SH-SY5Y (cell line): Measurements from ENCODE around the gene TMSB4X.

Source experiments
- GATA2 ChIP-seq: IDR thresholded peaks from 2 replicates; pipeline ENCODE4 v1.6.1; 2011; ENCODE audit warnings: mild to moderate bottlenecking, low read depth, low read length
- GATA3 ChIP-seq: IDR thresholded peaks from 2 replicates; pipeline ENCODE4 v1.6.1; 2011; ENCODE audit warnings: low read depth, mild to moderate bottlenecking, low read length, moderate library complexity

The TMSB4X gene

GRCh38 chrX:13014111-13015096, 39.5 kb downstream of the TMSB4X start:
- no peak for TF ChIP-seq GATA3
- TF ChIP-seq GATA2 = no peak

- TF ChIP-seq GATA2 (no peak), GATA3 (no peak)
Observed at GRCh38 chrX:13015536-13016236, 40.8 kb downstream of the TMSB4X start.

- no peak for TF ChIP-seq GATA3
Observed at GRCh38 chrX:13022926-13023325, 48.0 kb downstream of the TMSB4X start.

- no peak for TF ChIP-seq GATA3
- TF ChIP-seq GATA2 = no peak
Observed at GRCh38 chrX:13023567-13023966, 48.7 kb downstream of the TMSB4X start.

DNA sequence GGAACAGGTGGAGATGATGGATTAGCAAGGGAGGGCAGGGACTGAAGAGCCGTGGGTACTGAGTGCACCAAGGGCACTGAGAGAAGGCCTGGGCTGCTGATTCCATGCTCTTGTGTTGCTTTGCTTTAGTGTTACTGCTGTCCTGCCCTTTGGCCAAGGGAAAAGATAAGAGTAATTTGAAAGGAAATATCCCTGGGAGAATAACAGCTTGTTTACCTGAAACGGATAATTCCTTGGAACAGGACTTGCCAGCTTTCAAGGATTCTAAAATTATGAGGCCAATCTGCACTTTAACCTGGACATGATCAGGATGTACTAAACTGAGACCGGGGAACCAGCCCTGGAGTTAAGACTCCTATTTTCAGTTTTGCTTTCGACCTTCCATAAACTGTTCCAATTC, 49.1 kb downstream of the TMSB4X start:
- no peak for TF ChIP-seq GATA2
- TF ChIP-seq GATA3 = no peak

DNA sequence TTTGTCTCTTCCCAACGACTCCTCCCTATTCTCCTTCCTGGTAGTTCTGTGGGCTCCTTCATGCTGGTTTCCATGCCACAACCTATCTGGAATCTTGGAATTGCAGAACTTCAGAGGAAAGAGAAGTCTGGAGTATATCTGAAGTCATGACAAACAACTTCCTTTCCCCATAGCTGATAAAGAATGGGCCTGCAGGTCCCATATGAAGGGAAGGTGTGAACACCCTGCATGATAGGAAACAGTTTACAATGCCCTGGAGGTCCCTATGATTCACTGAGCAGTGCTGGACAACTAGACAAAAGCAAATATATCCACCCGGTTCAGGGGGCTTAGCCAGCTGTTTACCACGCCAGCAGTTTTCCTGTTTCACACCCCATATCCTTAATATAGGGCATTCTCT, 50.1 kb downstream of the TMSB4X start:
- TF ChIP-seq GATA3 = no peak
- no peak for TF ChIP-seq GATA2
